Right atrium auricular region (tissue), 2 donors: ENCODE results near the gene ETFBKMT. TPM values are rescaled to one million over a fixed set of nuclear protein-coding genes. Genes with fewer than 3 reads are reported as not detected.
"Not testable (repeated sequence)": the region's sequence is repeated elsewhere in the genome, so short reads cannot be mapped to it uniquely, and the experiment has no call there.

Source experiments
- DNase-seq: peaks from one replicate; pipeline ENCODE4 v3.0.0-alpha.2; 2019; ENCODE audit warnings: low spot score
- H3K27ac ChIP-seq, 2 donors: fragments of 200-600 bp; sonication (generic); 1 replicate in 1 of 2; 2 replicates in 1 of 2; pipeline ENCODE4 v1.5.1; 2016 to 2019
- H3K27me3 ChIP-seq, 2 donors: fragments of 200-600 bp; sonication (generic); one replicate each; pipeline versions ENCODE4 v1.5.1 to v1.6.0; 2017 to 2019
- H3K36me3 ChIP-seq: fragments of 200-600 bp; sonication (generic); one replicate; pipeline ENCODE4 v1.5.1; 2016
- H3K4me1 ChIP-seq, 2 donors: fragments of 200-600 bp; sonication (generic); one replicate each; pipeline versions ENCODE4 v1.5.1 to v1.6.0; 2017 to 2019
- H3K4me3 ChIP-seq, 2 donors: fragments of 200-600 bp; sonication (generic); 1 replicate in 1 of 2; 2 replicates in 1 of 2; pipeline ENCODE4 v1.5.1; 2017 to 2019; ENCODE audit warnings: mild to moderate bottlenecking in 1 of 2, moderate library complexity in 1 of 2
- H3K9me3 ChIP-seq, 2 donors: fragments of 200-600 bp; sonication (generic); one replicate each; pipeline ENCODE4 v1.5.1; 2019
- CTCF ChIP-seq, 2 donors: fragments of 200-600 bp; sonication (generic); IDR thresholded peaks; one replicate each; pipeline ENCODE4 v1.5.1; 2019; ENCODE audit warnings: antibody characterized with exemption in 2 of 2
- total RNA-seq, 2 donors: library from RNA; depleted of rRNA; stranded (reverse); fragments of >200 nt; gene quantifications; one replicate each; pipeline ENCODE4 v1.1.0, GENCODE V29; 2016

Gene ETFBKMT
- total RNA-seq, 2 donors from 2014 or later = 2.2 to 4.2 TPM

DNA sequence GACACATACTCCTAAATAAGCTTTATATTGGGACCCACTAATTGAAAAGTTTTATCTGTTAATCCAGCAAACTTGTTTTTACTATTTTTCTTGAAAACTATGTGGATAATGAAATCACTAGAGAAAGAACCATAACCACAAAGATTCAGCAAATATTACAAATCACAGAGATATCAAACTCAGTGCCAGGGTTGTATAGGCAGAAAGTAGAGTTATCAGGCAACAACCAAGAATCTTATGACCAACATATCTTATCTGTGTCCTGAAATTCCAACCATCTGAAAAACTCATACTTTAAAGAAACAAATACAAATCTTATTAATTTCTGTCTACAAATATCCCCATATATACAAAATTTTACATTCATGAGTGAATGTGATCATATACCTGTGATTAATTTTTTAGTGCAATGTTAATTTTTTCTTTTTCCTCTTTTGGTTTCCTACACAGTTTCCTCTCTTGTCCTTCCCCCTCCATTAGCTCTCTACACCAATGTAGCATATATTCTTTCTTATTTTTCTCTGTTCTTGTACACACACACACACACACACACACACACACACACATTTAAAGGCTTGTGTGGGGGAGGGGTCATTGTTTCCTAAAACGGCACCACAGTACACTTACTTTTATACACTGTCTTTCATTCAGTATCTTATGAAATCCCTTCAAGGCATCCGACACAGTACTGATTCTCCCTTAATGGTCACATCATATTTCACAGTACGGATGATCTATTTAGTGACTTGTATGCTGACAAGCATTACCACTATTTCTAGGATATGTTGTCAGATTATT lies 50.7 kb downstream of the ETFBKMT start:
- no peaks in the 10 kb centered on the region for H3K27me3 ChIP-seq
- H3K27ac ChIP-seq = no peak overlapping the region
- H3K4me3 ChIP-seq = no peak overlapping the region
- H3K9me3 ChIP-seq = peaks cover 0 to 26% of the 10 kb centered on the region in 2 donors
- peaks cover 8% of the 10 kb centered on the region for H3K36me3 ChIP-seq
- H3K4me1 ChIP-seq = no peaks in the 10 kb centered on the region
- DNase-seq = no peak
- no peak for TF ChIP-seq CTCF (IDR thresholded peaks at IDR 0.05)

DNA sequence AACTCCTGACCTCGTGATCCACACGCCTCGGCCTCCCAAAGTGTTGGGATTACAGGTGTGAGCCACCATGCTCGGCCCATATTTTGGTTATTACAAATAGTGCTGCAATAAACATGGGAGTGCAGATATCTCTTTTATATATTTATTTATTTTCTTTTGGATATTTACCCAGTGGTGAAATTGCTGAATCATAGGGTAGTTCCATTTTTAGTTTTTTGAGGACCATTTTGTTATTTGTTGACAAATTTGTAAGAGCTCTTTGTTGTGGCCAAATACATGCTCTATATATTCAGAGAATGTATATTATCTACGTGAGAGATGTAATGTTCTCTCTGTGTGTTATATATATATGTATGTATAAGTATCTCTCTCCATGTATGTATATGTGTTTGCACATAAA lies 53.4 kb downstream of the ETFBKMT start:
- Histone ChIP-seq H3K4me3 (no peak overlapping the region), H3K27ac (no peak overlapping the region), H3K4me1 (no peaks in the 10 kb centered on the region), H3K36me3 (peaks cover 8% of the 10 kb centered on the region), H3K27me3 (no peaks in the 10 kb centered on the region), H3K9me3 (peaks cover 0 to 19% of the 10 kb centered on the region in 2 donors)
- TF ChIP-seq CTCF (IDR thresholded peaks at IDR 0.05) = no peak
- no peak for DNase-seq

DNA sequence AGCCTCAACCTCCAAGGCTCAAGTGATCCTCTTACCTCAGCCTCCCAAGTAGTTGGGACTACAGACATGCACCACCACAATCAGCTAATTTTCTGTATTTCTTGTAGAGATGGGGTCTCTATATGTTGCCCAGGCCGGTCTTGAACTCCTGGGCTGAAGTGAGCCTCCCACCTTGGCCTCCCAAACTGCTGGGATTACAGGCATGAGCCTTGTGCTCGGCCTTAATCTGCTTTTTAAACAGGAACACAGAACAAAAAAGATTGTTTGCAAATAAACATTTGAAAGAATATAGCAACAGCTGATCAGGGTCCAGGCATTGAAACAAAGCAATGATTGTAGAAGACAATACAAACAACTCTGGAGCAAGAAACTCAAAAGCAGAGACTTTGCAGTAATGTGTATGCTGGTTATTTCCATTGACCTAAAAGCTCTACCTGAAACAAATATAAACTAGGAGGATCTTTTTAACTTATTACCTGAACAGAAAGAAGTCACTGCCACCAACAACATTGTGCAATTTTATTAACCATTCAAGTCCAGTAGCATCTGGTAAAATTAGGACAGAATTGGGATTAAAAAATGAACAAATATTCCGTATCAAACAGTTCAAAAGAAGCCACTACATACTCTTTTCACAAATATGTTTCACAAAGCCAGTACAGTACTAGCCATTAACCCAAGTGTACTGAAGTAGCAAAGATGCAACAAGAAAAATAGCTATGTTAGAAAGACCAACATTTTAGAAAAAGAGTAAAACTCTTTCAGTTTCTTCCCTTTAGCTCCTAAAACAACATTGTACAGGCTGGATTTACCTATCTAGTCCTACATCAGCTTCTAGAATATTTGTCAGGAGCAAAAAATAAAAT lies 55.2 kb downstream of the ETFBKMT start:
- Histone ChIP-seq H3K27me3 (no peaks in the 10 kb centered on the region), H3K9me3 (peaks cover 0 to 2% of the 10 kb centered on the region in 2 donors), H3K4me1 (no peaks in the 10 kb centered on the region), H3K27ac (peak overlapping the region in 1 of 2 donors; percentile 54), H3K36me3 (no peaks in the 10 kb centered on the region), H3K4me3 (no peak overlapping the region)
- TF ChIP-seq CTCF (IDR thresholded peaks at IDR 0.05) = no peak
- DNase-seq = no peak

- Histone ChIP-seq H3K4me1 (no peaks in the 10 kb centered on the region), H3K4me3 (no peak overlapping the region), H3K36me3 (no peaks in the 10 kb centered on the region), H3K27me3 (no peaks in the 10 kb centered on the region), H3K27ac (peak overlapping the region in 1 of 2 donors; percentile 54), H3K9me3 (no peaks in the 10 kb centered on the region)
- TF ChIP-seq CTCF (IDR thresholded peaks at IDR 0.05) = no peak
- DNase-seq = no peak
Measured at GRCh38 chr12:31715283-31715825, 55.9 kb downstream of the ETFBKMT start.

- not testable (repeated sequence) for H3K36me3 ChIP-seq, H3K4me1 ChIP-seq, H3K27me3 ChIP-seq, H3K9me3 ChIP-seq, H3K4me3 ChIP-seq, H3K27ac ChIP-seq, DNase-seq
Measured at GRCh38 chr12:31716998-31717397, 57.5 kb downstream of the ETFBKMT start.

DNA sequence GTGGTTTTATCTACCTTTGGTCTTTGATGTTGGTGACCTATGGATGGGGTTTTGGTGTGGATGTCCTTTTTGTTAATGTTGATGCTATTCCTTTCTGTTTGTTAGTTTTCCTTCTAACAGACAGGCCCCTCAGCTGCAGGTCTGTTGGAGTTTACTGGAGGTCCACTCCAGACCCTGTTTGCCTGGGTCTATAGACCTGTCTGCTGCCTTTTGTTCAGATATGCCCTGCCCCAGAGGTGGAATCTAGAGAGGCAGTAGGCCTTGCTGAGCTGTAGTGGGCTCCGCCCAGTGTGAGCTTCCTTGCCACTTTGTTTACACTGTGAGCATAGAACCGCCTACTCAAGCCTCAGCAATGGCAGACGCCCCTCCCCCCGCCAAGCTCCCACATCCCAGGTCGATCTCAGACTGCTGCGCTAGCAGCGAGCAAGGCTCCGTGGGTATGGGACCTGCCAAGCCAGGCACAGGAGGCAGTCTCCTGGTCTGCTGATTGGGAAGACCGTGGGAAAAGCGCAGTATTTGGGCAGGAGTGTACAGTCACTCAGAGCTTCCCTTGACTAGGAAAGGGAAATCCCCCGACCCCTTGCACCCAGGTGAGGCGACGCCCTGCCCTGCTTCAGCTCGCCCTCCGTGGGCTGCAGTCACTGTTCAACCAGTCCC lies 59.2 kb downstream of the ETFBKMT start:
- not testable (repeated sequence) for H3K36me3 ChIP-seq, DNase-seq, H3K27me3 ChIP-seq, H3K9me3 ChIP-seq, H3K4me1 ChIP-seq, H3K27ac ChIP-seq, H3K4me3 ChIP-seq
